CD4-positive, alpha-beta T cell treated with Interleukin-12 subunit alpha and Interleukin-12 subunit beta, for 1 hour (primary cell): ENCODE measurements around the gene KRT33A.
A peak's percentile ranks its signal among the peaks of the same experiment; 100 is the strongest.
"Not testable (repeated sequence)": the region's sequence is repeated elsewhere in the genome, so short reads cannot be mapped to it uniquely, and the experiment has no call there.

Experiments used
- DNase-seq: peaks from one replicate; pipeline ENCODE4 v3.0.0-alpha.2; 2020

KRT33A gene

GRCh38 chr17:41360296-41360995, 9.8 kb upstream of the KRT33A start:
- no peak for DNase-seq

GRCh38 chr17:41354536-41354935, 3.9 kb upstream of the KRT33A start:
- no peak for DNase-seq

GRCh38 chr17:41352597-41353366, 2.2 kb upstream of the KRT33A start:
- no peak for DNase-seq

- no peak for DNase-seq
Measured at GRCh38 chr17:41351177-41351576, 549 bp upstream of the KRT33A start.

- no peak for DNase-seq
Measured at GRCh38 chr17:41347869-41348760, 2.5 kb downstream of the KRT33A start.

- DNase-seq: not testable (repeated sequence)
Measured at GRCh38 chr17:41346421-41346820, 4.2 kb downstream of the KRT33A start.

GRCh38 chr17:41345992-41346391, 4.6 kb downstream of the KRT33A start:
- no peak for DNase-seq

GRCh38 chr17:41343029-41343428, 7.6 kb downstream of the KRT33A start:
- no peak for DNase-seq

- peak; percentile 69 for DNase-seq
Measured at GRCh38 chr17:41340934-41341861, 9.4 kb downstream of the KRT33A start.

GRCh38 chr17:41340494-41340893, 10.1 kb downstream of the KRT33A start:
- DNase-seq: no peak

- no peak for DNase-seq
Measured at GRCh38 chr17:41339571-41340172, 11.0 kb downstream of the KRT33A start.

- DNase-seq: peak; percentile 84
Measured at GRCh38 chr17:41338961-41339485, 11.6 kb downstream of the KRT33A start.

GRCh38 chr17:41335747-41336146, 14.9 kb downstream of the KRT33A start:
- no peak for DNase-seq

GRCh38 chr17:41334385-41335305, 16.0 kb downstream of the KRT33A start:
- DNase-seq: peak; percentile 18

- DNase-seq: no peak
Measured at GRCh38 chr17:41333836-41334235, 16.8 kb downstream of the KRT33A start.

GRCh38 chr17:41333098-41333497, 17.5 kb downstream of the KRT33A start:
- DNase-seq: no peak

GRCh38 chr17:41332239-41332638, 18.4 kb downstream of the KRT33A start:
- DNase-seq: no peak

GRCh38 chr17:41331606-41332005, 19.0 kb downstream of the KRT33A start:
- DNase-seq: no peak

- no peak for DNase-seq
Measured at GRCh38 chr17:41329279-41329948, 21.2 kb downstream of the KRT33A start.

GRCh38 chr17:41328207-41328606, 22.4 kb downstream of the KRT33A start:
- DNase-seq: no peak
